ENCODE data around the gene RFPL2.

Gene RFPL2

GRCh38 chr22:32204856-32205722 is at the start of gene RFPL2:
TSS of gene RFPL2 (minus strand) at chr22:32205073. CDS start at chr22:32202451, 2,622 bp downstream.
- TF ChIP-seq, protein P1, sequence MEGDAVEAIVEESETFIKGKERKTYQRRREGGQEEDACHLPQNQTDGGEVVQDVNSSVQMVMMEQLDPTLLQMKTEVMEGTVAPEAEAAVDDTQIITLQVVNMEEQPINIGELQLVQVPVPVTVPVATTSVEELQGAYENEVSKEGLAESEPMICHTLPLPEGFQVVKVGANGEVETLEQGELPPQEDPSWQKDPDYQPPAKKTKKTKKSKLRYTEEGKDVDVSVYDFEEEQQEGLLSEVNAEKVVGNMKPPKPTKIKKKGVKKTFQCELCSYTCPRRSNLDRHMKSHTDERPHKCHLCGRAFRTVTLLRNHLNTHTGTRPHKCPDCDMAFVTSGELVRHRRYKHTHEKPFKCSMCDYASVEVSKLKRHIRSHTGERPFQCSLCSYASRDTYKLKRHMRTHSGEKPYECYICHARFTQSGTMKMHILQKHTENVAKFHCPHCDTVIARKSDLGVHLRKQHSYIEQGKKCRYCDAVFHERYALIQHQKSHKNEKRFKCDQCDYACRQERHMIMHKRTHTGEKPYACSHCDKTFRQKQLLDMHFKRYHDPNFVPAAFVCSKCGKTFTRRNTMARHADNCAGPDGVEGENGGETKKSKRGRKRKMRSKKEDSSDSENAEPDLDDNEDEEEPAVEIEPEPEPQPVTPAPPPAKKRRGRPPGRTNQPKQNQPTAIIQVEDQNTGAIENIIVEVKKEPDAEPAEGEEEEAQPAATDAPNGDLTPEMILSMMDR (IDR thresholded peaks at IDR 0.05; ENCODE audit: low read depth, low read length, missing control alignments), result no peak
- no peak within 1 kb of the TSS for H3K4me3 ChIP-seq (replicated peaks; ENCODE audit: low read depth, low read length)
- DNase-seq (ENCODE audit: extremely low read depth, low read depth), result no peak

- TF ChIP-seq, protein P1 (IDR thresholded peaks at IDR 0.05; ENCODE audit: low read depth, low read length, missing control alignments), result no peak
- no peak for DNase-seq (ENCODE audit: extremely low read depth, low read depth)
- H3K4me3 ChIP-seq (replicated peaks; ENCODE audit: low read depth, low read length), result no peak overlapping the region
Observed at GRCh38 chr22:32249231-32249630, 44.4 kb upstream of the RFPL2 start.

GRCh38 chr22:32248276-32248675 is 43.4 kb upstream of the RFPL2 start:
- TF ChIP-seq, protein P1 (IDR thresholded peaks at IDR 0.05; ENCODE audit: low read depth, low read length, missing control alignments), result no peak
- no peak overlapping the region for H3K4me3 ChIP-seq (replicated peaks; ENCODE audit: low read depth, low read length)
- no peak for DNase-seq (ENCODE audit: extremely low read depth, low read depth)

- no peak for DNase-seq (ENCODE audit: extremely low read depth, low read depth)
- TF ChIP-seq, protein P1 (IDR thresholded peaks at IDR 0.05; ENCODE audit: low read depth, low read length, missing control alignments), result no peak
- no peak overlapping the region for H3K4me3 ChIP-seq (replicated peaks; ENCODE audit: low read depth, low read length)
Observed at GRCh38 chr22:32246166-32246565, 41.3 kb upstream of the RFPL2 start.

- TF ChIP-seq, protein P1 (IDR thresholded peaks at IDR 0.05; ENCODE audit: low read depth, low read length, missing control alignments), result no peak
- no peak overlapping the region for H3K4me3 ChIP-seq (replicated peaks; ENCODE audit: low read depth, low read length)
- no peak for DNase-seq (ENCODE audit: extremely low read depth, low read depth)
Observed at GRCh38 chr22:32245042-32245441, 40.2 kb upstream of the RFPL2 start.

DNA sequence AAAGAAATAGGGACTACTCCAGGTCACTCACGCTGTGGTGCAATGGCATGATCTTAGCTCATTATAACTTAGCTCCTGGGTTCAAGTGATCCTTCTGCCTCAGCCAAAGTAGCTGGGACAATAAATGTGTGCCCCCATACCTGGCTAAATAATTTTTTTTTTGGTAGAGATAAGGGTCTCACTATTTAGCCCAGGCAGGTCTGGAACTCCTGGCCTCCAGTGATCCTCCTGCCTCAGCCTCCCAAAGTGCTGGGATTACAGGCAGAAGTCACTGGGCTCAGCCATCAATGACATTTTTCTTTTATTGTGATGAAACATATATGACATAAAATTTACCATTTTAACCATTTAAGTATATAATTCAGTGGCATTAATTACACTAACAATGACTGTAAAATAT is 39.7 kb upstream of the RFPL2 start:
- TF ChIP-seq, protein P1 (IDR thresholded peaks at IDR 0.05; ENCODE audit: low read depth, low read length, missing control alignments), result no peak
- no peak for DNase-seq (ENCODE audit: extremely low read depth, low read depth)
- no peak overlapping the region for H3K4me3 ChIP-seq (replicated peaks; ENCODE audit: low read depth, low read length)
